ENCODE results near the gene SCG5.
A peak's percentile ranks its signal among the peaks of the same experiment; 100 is the strongest.

Gene SCG5

DNA sequence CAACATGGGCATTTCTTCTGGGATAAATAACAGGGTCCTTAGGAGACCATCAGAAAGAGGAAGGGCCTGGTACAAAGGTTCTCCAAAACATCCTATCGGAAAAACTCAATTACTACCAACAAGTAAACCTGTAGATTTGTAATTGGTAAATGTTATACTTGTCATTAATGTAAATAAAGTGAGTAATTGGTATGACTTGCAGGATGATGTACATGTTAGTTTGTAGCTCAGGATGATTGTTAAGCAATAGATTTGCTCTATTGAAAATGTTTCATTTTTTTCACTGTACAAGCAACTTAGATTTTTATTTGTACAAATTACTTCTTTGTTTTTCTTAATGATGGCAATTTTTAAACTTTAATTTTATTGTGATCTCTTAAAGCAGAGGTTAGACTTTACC, 3.8 kb upstream of the SCG5 start:
- DNase-seq (ENCODE audit: low read depth), result no peak
- TF ChIP-seq, protein P1, sequence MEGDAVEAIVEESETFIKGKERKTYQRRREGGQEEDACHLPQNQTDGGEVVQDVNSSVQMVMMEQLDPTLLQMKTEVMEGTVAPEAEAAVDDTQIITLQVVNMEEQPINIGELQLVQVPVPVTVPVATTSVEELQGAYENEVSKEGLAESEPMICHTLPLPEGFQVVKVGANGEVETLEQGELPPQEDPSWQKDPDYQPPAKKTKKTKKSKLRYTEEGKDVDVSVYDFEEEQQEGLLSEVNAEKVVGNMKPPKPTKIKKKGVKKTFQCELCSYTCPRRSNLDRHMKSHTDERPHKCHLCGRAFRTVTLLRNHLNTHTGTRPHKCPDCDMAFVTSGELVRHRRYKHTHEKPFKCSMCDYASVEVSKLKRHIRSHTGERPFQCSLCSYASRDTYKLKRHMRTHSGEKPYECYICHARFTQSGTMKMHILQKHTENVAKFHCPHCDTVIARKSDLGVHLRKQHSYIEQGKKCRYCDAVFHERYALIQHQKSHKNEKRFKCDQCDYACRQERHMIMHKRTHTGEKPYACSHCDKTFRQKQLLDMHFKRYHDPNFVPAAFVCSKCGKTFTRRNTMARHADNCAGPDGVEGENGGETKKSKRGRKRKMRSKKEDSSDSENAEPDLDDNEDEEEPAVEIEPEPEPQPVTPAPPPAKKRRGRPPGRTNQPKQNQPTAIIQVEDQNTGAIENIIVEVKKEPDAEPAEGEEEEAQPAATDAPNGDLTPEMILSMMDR (conservative IDR thresholded peaks at IDR 0.05; ENCODE audit: low read depth, low read length), result no peak
- H3K4me3 ChIP-seq (ENCODE audit: low read length), result no peak overlapping the region

DNA sequence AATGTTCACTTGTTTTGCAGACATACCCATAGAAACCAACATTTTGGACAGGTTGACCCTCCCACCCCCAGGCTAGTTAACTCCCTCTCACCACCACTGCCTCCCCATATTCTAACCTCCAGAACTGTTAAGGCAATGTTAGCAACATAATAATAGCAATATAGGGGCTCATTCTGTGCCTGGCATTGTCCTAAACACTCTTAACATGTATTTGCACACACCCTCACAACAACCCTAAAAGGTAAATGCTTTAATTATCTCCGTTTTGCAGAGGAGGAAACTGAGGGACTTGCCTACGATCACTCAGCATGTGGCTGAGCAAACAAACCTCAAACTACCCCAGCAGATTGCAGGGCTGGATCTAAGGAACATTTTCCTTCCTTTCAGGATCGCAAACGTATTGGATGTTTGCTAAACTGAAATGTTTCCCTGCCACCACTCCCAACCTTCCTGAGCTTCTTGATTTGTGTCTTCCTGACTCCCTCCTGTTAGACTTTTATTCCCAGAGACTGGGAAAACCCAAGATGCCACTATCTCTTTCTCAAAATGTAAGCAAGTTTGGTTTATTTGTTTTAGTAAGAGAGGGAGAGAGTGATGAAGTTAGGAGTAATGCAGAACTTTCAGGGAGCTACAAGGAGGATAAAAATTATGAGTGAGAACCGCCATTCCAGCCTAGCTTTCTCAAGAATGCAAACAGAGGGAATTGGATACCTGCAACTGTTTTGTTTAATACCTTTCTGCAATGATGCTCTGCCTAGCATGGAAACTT, 1.3 kb downstream of the SCG5 start:
- DNase-seq (ENCODE audit: low read depth), result no peak
- TF ChIP-seq, protein P1 (conservative IDR thresholded peaks at IDR 0.05; ENCODE audit: low read depth, low read length), result no peak
- no peak overlapping the region for H3K4me3 ChIP-seq (ENCODE audit: low read length)

DNA sequence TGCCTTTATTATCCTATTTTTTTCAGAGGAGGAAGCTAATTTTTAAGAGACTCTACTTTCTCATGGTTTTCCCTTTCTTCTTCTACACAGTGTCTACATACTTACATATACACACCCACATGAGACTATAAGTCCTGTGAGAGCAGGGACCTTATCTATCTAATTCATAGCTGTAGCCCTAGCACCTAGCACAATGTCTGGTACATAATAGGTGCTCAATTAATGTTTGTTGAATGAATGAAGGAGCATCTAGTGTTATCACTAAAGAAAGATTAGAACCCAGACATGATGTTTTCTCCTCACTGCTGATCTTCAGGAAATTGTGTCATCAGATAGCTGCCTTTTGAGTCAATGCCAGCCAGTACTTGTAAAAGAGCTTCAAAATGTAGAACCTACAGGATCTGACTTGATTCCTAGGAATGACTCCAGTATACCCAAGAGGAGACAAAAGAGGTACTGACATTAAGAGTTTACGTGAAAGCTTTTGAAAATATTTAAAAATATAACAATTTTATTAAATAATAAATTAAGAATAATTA, 2.5 kb downstream of the SCG5 start:
- no peak overlapping the region for H3K4me3 ChIP-seq (ENCODE audit: low read length)
- DNase-seq (ENCODE audit: low read depth), result no peak
- TF ChIP-seq, protein P1 (conservative IDR thresholded peaks at IDR 0.05; ENCODE audit: low read depth, low read length), result no peak

DNA sequence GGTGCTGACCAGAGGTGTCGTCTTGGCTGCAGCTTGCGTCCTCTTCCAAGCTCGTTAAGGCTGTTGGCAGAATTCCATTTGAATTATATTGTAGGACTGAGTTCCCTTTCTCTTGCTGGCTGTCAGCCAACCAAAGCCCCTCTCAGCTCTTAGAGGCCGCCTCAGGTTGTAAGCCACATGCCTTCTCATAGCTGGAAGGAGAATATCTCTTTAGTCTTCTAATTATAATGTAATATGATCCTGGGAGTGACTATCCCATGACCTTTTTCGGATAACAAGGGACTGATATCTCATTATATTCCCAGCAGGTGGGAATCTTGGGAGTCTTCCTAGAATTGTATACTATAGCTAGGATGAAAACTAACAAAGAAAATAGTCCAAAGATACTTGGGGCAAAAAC, 4.8 kb downstream of the SCG5 start:
- no peak overlapping the region for H3K4me3 ChIP-seq (ENCODE audit: low read length)
- no peak for DNase-seq (ENCODE audit: low read depth)
- TF ChIP-seq, protein P1 (conservative IDR thresholded peaks at IDR 0.05; ENCODE audit: low read depth, low read length), result no peak

DNA sequence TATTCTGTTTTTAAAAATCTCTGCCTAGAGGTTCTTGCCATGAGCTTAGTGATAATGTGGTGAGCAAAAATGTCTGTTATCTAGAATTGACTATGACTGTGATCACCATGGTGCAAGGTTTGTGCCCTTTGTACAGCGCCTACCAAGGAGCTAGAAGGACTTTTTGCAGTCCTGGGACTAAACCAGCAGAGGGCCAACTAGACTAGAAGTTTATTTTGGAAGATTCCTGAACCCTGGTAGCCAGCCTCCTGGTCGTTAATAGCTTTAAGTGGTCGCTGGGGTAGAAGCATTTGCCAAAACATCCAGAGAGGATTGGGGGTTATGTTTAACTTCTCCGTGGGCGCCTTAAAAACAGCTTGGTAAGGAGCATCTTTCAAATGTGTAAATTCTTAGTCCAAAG, 7.8 kb downstream of the SCG5 start:
- H3K4me3 ChIP-seq (ENCODE audit: low read length), result no peak overlapping the region
- TF ChIP-seq, protein P1 (conservative IDR thresholded peaks at IDR 0.05; ENCODE audit: low read depth, low read length), result peak; percentile 47
- no peak for DNase-seq (ENCODE audit: low read depth)

DNA sequence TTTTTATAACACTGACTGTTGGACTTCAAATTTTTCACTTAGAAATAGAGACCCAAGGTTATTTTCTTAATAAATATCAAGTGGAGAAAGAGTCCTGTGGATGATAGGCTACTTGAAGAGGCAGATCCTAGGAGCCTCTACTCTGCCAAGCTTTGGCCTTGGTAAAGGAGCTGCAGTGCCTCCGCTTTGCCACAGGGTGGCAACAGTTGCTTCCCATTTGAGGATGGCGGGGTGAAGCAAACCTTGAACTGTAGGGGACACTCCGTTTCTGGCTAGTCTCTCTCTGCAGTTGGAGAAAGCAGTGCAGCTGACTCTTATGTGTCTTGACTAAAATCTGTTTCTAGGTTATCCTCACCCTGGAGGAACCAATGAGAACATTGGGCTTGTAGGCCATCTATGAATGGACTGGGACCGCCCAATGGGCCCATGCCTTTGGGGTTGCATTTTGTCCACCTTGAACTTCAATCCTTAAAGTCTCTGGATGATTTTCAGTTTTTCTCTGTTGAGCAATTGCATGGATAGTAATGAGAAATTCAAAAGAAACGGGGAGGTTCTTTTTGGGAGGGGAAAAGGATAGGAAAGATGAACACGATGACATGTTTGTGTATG, 9.8 kb downstream of the SCG5 start:
- no peak overlapping the region for H3K4me3 ChIP-seq (ENCODE audit: low read length)
- DNase-seq (ENCODE audit: low read depth), result no peak
- TF ChIP-seq, protein P1 (conservative IDR thresholded peaks at IDR 0.05; ENCODE audit: low read depth, low read length), result peak; percentile 97

DNA sequence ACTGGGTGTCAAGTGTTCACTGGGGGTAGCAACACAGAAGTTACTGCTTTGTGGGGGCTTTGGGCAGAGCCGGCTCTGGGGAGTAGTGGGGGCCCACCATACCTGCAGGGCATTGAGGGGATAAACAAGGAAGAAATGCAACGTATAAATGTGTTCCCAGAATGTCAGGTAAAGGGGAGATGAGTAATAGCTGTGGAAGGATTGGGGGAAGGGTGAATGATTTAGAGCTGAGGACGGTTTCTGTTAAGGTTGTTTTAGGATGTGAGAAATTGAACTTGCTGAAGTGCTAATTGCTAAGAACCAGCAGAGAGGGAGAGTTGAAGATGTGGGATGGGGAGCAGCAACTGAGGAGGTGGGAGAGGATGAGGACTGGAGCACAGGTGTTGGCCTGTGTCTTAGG, 10.7 kb downstream of the SCG5 start:
- DNase-seq (ENCODE audit: low read depth), result no peak

More for the DNA sequence above, 10.7 kb downstream of the SCG5 start:
- TF ChIP-seq, protein P1 (conservative IDR thresholded peaks at IDR 0.05; ENCODE audit: low read depth, low read length), result no peak
- no peak overlapping the region for H3K4me3 ChIP-seq (ENCODE audit: low read length)

Measured in retinal pigment epithelial cell (primary cell).